HepG2 (cell line): Measurements from ENCODE around the gene WDR70.

Experiments
- ETV5 ChIP-seq: IDR thresholded peaks from 2 replicates; pipeline ENCODE4 v1.6.1; 2018; ENCODE audit warnings: missing biosample characterization, missing genetic modification reagents, inconsistent platforms, borderline replicate concordance
- EZH2 ChIP-seq: conservative IDR thresholded peaks from 2 replicates; pipeline ENCODE4 v1.6.1; 2012; ENCODE audit warnings: mild to moderate bottlenecking, low read depth, low read length, moderate library complexity
- YY1 ChIP-seq: IDR thresholded peaks from 2 replicates; pipeline ENCODE4 v1.6.1; 2011; ENCODE audit warnings: low read length, low read depth, moderate library complexity, mild to moderate bottlenecking; ENCODE audit not compliant: insufficient read depth, insufficient replicate concordance
- ZMAT3 ChIP-seq: sonication (generic); formaldehyde crosslinking; conservative IDR thresholded peaks from 2 replicates; pipeline ENCODE4 v1.7.0; 2021; ENCODE audit warnings: missing genetic modification reagents
- TF ChIP-seq, protein P1 (sequence below): sonication (generic); formaldehyde crosslinking; IDR thresholded peaks from 2 replicates; pipeline ENCODE4 v1.5.0; 2020; ENCODE audit warnings: mild to moderate bottlenecking, missing genetic modification reagents, moderate library complexity
- TF ChIP-seq, protein P2 (sequence below): sonication (generic); formaldehyde crosslinking; conservative IDR thresholded peaks from 2 replicates; pipeline ENCODE4 v1.4.0; 2020; ENCODE audit warnings: missing genetic modification reagents
- TF ChIP-seq, protein P3 (sequence below), 2 experiments: sonication (generic) in 1 of 2; formaldehyde crosslinking in 1 of 2; IDR thresholded peaks; 2 replicates each; pipeline versions ENCODE4 v1.4.0 to v1.6.1; 2018 to 2020; ENCODE audit warnings: missing genetic modification reagents in 2 of 2, borderline replicate concordance in 1 of 2, low read depth in 1 of 2, mild to moderate bottlenecking in 1 of 2, missing biosample characterization in 1 of 2

DNA sequence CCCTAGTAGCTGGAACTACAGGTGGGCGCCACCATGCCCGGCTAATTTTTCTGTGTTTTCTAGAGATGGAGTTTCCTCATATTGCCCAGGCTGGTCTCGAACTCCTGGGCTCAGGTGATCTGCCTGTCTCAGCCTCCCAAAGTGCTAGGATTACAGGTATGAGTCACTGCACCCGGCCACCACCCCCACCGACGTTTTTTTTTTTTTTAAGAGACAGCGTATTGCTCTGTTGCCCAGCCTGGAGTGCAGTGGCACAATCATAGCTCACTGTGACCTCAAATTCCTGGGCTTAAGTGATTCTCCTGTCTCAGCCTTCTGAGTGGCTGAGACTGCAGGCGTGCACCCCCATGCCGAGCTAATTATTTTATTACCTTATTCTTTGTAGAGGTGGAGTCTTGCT is 38.2 kb downstream of the WDR70 start:
- TF ChIP-seq, protein P1, sequence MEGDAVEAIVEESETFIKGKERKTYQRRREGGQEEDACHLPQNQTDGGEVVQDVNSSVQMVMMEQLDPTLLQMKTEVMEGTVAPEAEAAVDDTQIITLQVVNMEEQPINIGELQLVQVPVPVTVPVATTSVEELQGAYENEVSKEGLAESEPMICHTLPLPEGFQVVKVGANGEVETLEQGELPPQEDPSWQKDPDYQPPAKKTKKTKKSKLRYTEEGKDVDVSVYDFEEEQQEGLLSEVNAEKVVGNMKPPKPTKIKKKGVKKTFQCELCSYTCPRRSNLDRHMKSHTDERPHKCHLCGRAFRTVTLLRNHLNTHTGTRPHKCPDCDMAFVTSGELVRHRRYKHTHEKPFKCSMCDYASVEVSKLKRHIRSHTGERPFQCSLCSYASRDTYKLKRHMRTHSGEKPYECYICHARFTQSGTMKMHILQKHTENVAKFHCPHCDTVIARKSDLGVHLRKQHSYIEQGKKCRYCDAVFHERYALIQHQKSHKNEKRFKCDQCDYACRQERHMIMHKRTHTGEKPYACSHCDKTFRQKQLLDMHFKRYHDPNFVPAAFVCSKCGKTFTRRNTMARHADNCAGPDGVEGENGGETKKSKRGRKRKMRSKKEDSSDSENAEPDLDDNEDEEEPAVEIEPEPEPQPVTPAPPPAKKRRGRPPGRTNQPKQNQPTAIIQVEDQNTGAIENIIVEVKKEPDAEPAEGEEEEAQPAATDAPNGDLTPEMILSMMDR, result no peak
- no peak for TF ChIP-seq YY1
- TF ChIP-seq, protein P2, sequence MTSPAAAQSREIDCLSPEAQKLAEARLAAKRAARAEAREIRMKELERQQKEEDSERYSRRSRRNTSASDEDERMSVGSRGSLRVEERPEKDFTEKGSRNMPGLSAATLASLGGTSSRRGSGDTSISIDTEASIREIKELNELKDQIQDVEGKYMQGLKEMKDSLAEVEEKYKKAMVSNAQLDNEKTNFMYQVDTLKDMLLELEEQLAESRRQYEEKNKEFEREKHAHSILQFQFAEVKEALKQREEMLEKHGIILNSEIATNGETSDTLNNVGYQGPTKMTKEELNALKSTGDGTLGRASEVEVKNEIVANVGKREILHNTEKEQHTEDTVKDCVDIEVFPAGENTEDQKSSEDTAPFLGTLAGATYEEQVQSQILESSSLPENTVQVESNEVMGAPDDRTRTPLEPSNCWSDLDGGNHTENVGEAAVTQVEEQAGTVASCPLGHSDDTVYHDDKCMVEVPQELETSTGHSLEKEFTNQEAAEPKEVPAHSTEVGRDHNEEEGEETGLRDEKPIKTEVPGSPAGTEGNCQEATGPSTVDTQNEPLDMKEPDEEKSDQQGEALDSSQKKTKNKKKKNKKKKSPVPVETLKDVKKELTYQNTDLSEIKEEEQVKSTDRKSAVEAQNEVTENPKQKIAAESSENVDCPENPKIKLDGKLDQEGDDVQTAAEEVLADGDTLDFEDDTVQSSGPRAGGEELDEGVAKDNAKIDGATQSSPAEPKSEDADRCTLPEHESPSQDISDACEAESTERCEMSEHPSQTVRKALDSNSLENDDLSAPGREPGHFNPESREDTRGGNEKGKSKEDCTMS (CRISPR knock-in tag), result no peak
- TF ChIP-seq EZH2, result no peak
- TF ChIP-seq ETV5 (CRISPR knock-in tag), result no peak
- TF ChIP-seq, protein P3, sequence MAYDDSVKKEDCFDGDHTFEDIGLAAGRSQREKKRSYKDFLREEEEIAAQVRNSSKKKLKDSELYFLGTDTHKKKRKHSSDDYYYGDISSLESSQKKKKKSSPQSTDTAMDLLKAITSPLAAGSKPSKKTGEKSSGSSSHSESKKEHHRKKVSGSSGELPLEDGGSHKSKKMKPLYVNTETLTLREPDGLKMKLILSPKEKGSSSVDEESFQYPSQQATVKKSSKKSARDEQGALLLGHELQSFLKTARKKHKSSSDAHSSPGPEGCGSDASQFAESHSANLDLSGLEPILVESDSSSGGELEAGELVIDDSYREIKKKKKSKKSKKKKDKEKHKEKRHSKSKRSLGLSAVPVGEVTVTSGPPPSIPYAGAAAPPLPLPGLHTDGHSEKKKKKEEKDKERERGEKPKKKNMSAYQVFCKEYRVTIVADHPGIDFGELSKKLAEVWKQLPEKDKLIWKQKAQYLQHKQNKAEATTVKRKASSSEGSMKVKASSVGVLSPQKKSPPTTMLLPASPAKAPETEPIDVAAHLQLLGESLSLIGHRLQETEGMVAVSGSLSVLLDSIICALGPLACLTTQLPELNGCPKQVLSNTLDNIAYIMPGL (CRISPR knock-in tag; IDR thresholded peaks at IDR 0.05; ENCODE audit: borderline replicate concordance in 1 of 2, low read depth in 1 of 2), result no peak
- no peak for TF ChIP-seq ZMAT3 (CRISPR knock-in tag)
